CD4-positive, alpha-beta T cell treated with Interleukin-6 at 100 ng/mL for 8 hours (primary cell): ENCODE data around the gene PHACTR1.
"Not testable (repeated sequence)": the region's sequence is repeated elsewhere in the genome, so short reads cannot be mapped to it uniquely, and the experiment has no call there.

Source experiments
- DNase-seq: peaks from one replicate; pipeline ENCODE4 v3.0.0-alpha.2; 2020; ENCODE audit warnings: mixed read lengths, low spot score

PHACTR1 gene

GRCh38 chr6:13159822-13160221 lies 443.3 kb downstream of the PHACTR1 start:
- not testable (repeated sequence) for DNase-seq

GRCh38 chr6:13163161-13163944 lies 446.8 kb downstream of the PHACTR1 start:
- DNase-seq, result no peak

- no peak for DNase-seq
Observed at GRCh38 chr6:13164291-13164690, 447.7 kb downstream of the PHACTR1 start.

GRCh38 chr6:13165502-13166172 lies 449.1 kb downstream of the PHACTR1 start:
- no peak for DNase-seq

- DNase-seq, result no peak
Observed at GRCh38 chr6:13166269-13166668, 449.7 kb downstream of the PHACTR1 start.

DNA sequence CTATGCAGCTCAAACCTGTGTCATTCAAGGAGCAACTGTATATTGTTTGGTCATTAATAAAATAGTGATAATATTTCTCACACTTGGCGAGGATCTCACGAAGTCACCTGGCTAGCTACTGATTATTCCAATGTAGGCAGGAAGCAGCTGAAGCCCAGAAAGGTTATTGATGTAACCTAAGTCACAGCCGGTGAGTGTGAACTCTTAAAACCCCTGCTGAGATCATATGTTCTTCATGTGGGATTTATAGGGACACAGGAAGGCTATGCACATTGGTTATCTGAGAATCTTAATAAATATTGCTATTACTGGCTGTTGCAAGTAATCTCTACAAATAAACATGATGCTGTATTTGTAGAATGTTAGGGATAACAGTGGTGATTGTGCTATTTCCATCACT lies 450.3 kb downstream of the PHACTR1 start:
- DNase-seq, result no peak

GRCh38 chr6:13172291-13172690 lies 455.7 kb downstream of the PHACTR1 start:
- no peak for DNase-seq

GRCh38 chr6:13175087-13175486 lies 458.5 kb downstream of the PHACTR1 start:
- DNase-seq, result no peak

DNA sequence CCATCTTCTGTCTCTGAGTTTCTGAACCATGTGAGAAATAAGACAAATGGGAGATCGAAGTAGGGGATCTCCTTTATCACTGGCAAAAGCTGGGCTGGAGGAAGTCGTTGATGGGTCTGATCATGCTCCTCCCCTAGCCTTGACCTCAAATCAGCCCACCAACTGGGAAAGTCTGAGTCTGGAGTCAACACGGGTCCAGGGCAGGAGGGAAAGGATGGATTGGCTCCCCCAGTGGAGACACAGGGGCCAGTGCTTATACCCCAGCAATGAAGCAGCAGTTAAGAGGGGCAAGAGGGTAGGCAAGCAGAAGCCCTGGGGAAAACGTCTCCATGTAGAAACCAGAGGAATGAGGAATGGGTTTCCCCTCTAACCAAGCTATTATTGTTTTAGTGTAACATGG lies 459.2 kb downstream of the PHACTR1 start:
- no peak for DNase-seq

GRCh38 chr6:13177664-13178063 lies 461.1 kb downstream of the PHACTR1 start:
- no peak for DNase-seq

- no peak for DNase-seq
Observed at GRCh38 chr6:13178107-13178506, 461.5 kb downstream of the PHACTR1 start.

DNA sequence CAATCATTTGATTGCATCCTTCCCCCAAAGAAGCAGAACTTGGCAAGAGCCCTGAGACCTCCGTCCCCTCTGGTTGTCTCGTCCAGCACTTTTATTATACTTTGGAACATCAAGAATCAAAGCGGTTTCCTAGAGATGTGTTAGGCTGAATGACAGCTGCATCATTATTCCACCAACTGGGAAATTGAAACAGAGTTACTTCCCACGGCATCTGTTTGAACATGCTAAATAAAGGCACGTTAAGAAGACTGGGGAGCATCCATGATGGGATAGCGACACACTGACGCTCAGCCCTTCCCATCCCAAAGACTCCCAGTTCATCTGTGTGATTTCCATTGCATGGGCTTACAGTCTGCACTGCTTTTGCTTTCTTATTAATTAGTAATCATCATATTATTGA lies 464.0 kb downstream of the PHACTR1 start:
- DNase-seq, result no peak

GRCh38 chr6:13181393-13181792 lies 464.8 kb downstream of the PHACTR1 start:
- DNase-seq, result no peak

DNA sequence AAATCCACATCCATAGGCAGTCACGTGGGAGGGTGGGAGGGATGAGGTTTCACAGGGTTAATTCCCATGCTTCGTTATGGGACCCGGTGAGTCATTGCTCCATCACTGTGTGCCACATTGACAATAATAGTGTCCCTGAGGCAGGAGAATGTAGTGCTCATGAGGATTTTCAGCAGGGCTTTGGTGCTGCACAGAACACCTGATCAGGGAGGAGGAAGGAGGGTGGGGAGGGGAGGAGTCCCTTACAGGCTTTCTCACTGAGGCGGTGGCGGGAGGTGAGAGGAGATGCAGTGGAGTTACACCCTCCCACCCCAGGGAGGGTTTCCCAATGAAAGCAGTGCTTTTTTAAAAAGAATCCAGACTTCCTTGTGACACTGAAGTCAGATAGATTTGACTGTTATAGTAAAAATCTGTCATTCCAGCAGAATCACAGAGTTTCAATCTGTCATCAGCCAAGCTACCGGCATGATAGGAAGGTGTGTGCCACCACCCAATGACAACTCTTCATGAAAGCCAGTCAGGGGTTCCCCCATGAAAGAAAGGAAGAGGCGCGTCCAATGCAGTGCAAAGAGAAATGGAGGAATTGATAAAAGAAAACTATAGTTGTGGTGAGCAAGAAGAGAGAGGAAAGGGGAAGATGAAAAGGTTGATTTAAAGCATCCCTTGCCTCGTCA lies 467.0 kb downstream of the PHACTR1 start:
- DNase-seq, result no peak

DNA sequence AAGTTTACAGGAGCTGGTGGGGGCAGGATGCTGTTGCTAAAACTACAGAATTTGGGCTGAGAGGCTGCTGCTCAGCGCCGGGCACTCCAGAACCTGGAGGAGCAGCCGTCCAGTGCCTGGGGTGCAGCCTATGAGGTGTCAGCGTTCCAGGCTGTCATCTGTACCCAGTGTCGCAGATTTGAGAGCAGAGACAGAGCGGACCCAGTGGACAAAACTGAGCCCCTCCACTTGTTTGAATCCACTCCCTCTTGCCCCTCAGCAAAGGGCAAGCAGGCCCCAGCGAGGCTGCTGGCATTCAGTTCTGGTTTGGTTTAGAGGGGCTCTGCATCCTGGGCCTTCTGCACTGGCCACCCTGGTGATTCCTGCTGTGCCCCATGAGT lies 467.5 kb downstream of the PHACTR1 start:
- DNase-seq, result no peak

DNA sequence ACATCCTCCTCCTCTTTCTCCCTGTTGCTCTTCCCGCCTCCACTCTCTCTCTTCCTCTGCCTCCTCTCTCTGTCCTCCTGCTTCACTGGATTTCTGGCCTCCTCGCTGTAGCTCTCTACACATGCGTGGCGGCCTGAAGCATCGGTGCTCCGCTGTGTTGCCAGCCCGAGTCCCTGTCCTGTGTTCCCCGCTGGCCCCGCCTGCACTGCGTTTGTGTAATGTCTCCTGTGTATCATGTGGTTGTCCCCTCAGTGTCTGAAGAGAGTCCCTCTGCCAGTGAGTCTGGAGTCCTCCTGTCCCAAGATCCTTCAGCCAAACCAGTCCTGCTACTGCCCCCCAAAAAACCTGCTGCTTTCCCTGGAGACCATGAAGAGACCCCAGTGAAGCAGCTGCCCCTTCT lies 468.0 kb downstream of the PHACTR1 start:
- no peak for DNase-seq

DNA sequence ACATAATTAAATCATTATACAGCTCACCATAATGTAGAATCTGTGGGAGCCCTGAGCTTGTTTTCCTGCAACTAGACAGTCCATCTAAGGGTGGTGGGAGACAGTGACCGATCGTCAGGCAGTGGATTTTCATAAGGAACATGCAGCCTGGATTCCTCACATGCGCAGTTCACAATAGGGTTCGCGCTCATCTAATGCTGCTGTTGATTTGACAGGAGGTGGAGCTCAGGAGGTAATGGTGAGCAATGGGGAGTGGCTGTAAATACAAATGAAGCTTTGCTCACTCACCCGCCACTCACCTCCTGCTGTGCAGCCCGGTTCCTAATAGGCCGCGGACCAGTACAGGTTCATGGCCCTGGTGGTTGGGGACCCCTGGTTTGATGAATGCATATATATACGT lies 470.3 kb downstream of the PHACTR1 start:
- DNase-seq, result no peak

GRCh38 chr6:13187692-13188091 lies 471.1 kb downstream of the PHACTR1 start:
- DNase-seq, result no peak

DNA sequence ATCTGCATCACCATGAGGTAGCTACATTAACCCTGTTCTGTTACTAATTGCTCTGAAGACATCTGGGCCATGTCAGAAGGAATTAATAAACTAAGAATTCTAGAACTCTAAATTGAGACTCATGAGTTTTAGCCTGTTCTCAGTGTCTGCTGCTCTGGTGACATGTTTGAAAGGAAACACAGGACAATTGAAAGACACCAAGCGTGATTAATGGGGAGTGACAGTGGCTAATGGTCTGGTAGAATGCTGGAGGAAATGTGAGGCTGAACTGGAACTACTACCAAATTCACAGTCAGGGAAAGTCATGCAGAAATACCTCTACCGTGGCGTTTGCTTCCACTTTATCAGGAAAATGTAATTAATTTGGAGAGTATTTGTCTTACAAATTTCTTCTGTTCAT lies 471.7 kb downstream of the PHACTR1 start:
- DNase-seq, result no peak

DNA sequence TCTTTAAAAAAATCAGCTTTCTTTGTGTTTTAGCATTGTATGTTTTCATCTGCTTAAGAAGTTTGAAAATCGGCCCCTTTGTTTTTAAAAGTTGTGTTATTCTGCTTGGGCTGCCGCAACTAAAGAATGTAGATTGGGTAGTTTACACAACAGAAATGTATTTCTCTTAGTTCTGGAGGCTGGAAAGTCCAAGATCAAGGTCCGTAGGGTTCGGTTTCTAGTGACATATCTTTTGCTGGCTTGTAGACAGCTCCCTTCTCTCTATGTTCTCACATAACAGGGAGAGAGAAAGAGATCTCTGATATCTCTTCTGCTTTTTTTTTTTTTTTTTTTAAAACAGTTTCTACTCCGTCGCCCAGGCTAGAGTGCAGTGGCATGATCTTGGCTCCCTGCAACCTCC lies 473.1 kb downstream of the PHACTR1 start:
- no peak for DNase-seq

DNA sequence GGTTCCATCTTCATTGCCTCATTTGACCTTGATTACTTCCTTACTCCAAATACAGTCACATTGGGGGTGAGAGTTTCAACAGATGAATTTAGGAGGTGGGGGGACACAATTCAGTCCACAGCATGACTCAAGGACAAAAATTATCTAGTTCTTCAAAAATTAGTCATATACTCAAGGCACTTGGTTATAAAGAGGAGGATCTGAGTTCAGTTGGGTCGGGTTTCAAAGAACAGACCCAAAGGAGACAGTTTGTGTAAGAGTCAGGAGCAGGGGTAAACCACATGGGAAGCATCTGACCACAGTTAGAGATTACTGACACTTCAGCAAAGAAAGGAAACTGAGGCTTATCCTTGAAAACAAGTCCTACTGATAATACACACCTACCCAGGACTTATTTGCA lies 473.8 kb downstream of the PHACTR1 start:
- DNase-seq, result no peak

- DNase-seq, result no peak
Observed at GRCh38 chr6:13191461-13191860, 474.9 kb downstream of the PHACTR1 start.

- DNase-seq, result no peak
Observed at GRCh38 chr6:13194852-13195251, 478.3 kb downstream of the PHACTR1 start.
